H1 (cell line): ENCODE measurements around the gene FOXS1.

ENCODE experiments used
- BRCA1 ChIP-seq: IDR thresholded peaks from 2 replicates; pipeline ENCODE4 v1.6.1; 2012; ENCODE audit warnings: low read depth, low read length, improper control_type of control experiment
- CTCF ChIP-seq, 3 experiments: IDR thresholded peaks; 1 replicate in 2 of 3; 2 replicates in 1 of 3; pipeline versions ENCODE4 v1.5.1 to v1.6.1; 2011; ENCODE audit warnings: low read length in 3 of 3, mild to moderate bottlenecking in 3 of 3, inconsistent platforms in 2 of 3, low read depth in 1 of 3, moderate library complexity in 1 of 3; ENCODE audit not compliant: insufficient read depth in 1 of 3; ENCODE audit errors: control extremely low read depth in 1 of 3
- EP300 ChIP-seq, 2 experiments: IDR thresholded peaks; 1 replicate in 1 of 2; 2 replicates in 1 of 2; pipeline ENCODE4 v1.6.1; 2011 to 2012; ENCODE audit warnings: low read depth in 2 of 2, low read length in 2 of 2, mild to moderate bottlenecking in 2 of 2, borderline replicate concordance in 1 of 2, inconsistent platforms in 1 of 2, moderate library complexity in 1 of 2
- POLR2AphosphoS5 ChIP-seq: IDR thresholded peaks from 2 replicates; pipeline ENCODE4 v1.6.1; 2011; ENCODE audit warnings: low read depth, low read length
- RBBP5 ChIP-seq: IDR thresholded peaks from 2 replicates; pipeline ENCODE4 v1.7.1; 2012; ENCODE audit warnings: low read depth, mild to moderate bottlenecking, inconsistent platforms, low read length, moderate library complexity, borderline replicate concordance
- SIN3A ChIP-seq, 2 experiments: IDR thresholded peaks in 1 of 2; conservative IDR thresholded peaks in 1 of 2; 2 replicates each; pipeline ENCODE4 v1.6.1; 2011 to 2012; ENCODE audit warnings: low read length in 2 of 2, improper control_type of control experiment in 1 of 2, low read depth in 1 of 2, mild to moderate bottlenecking in 1 of 2

DNA sequence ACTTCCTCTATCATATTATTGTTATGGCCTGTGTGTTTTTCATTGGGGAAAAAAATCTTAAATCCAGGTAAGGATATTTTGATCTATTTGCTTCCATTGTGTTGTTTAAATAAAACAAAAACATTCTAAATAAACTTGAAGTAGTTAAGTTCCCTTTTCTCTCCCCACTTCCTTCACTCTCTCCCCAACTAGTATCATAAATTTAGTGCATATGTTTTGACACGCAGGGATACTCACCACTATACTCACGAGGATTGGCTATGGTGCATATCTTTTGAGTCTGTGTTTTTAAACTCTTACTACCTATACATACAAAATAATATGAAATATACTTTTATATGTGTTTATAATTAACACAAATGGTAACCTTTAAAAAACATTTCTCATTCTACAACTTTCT is 30.3 kb upstream of the FOXS1 start:
- TF ChIP-seq CTCF (IDR thresholded peaks at IDR 0.05; ENCODE audit: control extremely low read depth in 1 of 3, insufficient read depth in 1 of 3, low read depth in 1 of 3, low read length in 3 of 3), result no peak
- TF ChIP-seq EP300 (IDR thresholded peaks at IDR 0.05; ENCODE audit: borderline replicate concordance in 1 of 2, low read depth in 2 of 2, low read length in 2 of 2), result no peak
- no peak for TF ChIP-seq SIN3A (conservative IDR thresholded peaks at IDR 0.05 in 1 of 2, IDR thresholded peaks at IDR 0.05 in 1 of 2; ENCODE audit: low read depth in 1 of 2, low read length in 2 of 2)
- no peak for TF ChIP-seq POLR2AphosphoS5
- no peak for TF ChIP-seq RBBP5
- TF ChIP-seq BRCA1, result no peak
